ENCODE data around the gene CLDND2. TPM values are rescaled to one million over a fixed set of nuclear protein-coding genes. Genes with fewer than 3 reads are reported as not detected.
A peak's percentile ranks its signal among the peaks of the same experiment; 100 is the strongest.

CLDND2 gene
- total and polyA plus RNA-seq, 10 of the 15 experiments (the other 5 are each of a cell fraction or from before 2014, with no cell fraction given), result 0.24 to 7.1 (median 1.8) TPM; not detected in 1

GRCh38 chr19:51372021-51372648 is 3.3 kb upstream of the CLDND2 start:
- Histone ChIP-seq H4K20me1 (ENCODE audit: control insufficient read depth, insufficient read depth) (no peaks in the 10 kb centered on the region), H3K9me3 (replicated peaks; ENCODE audit: control insufficient read depth, insufficient read depth, low read length) (no peaks in the 10 kb centered on the region), H3K27me3 (replicated peaks in 1 of 2; ENCODE audit: control insufficient read depth in 2 of 2, insufficient read depth in 2 of 2, low read length in 1 of 2) (no peaks in the 10 kb centered on the region), H3K27ac (ENCODE audit: control insufficient read depth, insufficient read depth) (peak overlapping the region; percentile 87), H3K4me2 (ENCODE audit: control insufficient read depth, insufficient read depth) (peak overlapping the region; percentile 71), H2AFZ (ENCODE audit: control insufficient read depth, low read depth, low read length) (peak overlapping the region; percentile 71), H3K4me3 (peak overlapping the region; percentile 58; the same call in 1 of the 2 replicates), H3K36me3 (ENCODE audit: control insufficient read depth in 2 of 2, insufficient read depth in 2 of 2, low read length in 1 of 2) (no peaks in the 10 kb centered on the region), H3K79me2 (ENCODE audit: control insufficient read depth, insufficient read depth, low read length) (peaks cover 4% of the 10 kb centered on the region), H3K9ac (ENCODE audit: control insufficient read depth, insufficient read depth, low read length) (peak overlapping the region; percentile 71), H3K4me1 (ENCODE audit: control insufficient read depth, insufficient read depth, low read length) (peaks cover 45% of the 10 kb centered on the region)
- intact Hi-C loops (cut with micrococcal nuclease; ENCODE audit: unreplicated experiment), result no loop called here
- BruUV-seq (replicated peaks), result TSS peak; percentile 76
- in situ Hi-C loops (cut with MboI), result loop anchor here (25.0 kb wide), 1 partner anchor 1035 kb away; the partner anchor contains the start of gene KCNC3
- DNase-seq (ENCODE audit: low read depth, low spot score) (no peak), FAIRE-seq (no peak), ATAC-seq (no peak)
- 75% methylated on average over 16 of the region's 18 CpGs for WGBS (ENCODE audit: insufficient coverage, insufficient replicate concordance, low lambda C conversion rate, missing lambda C conversion rate)
- ChIA-PET RAD21 (ENCODE audit: unreplicated experiment) (interaction anchor here (1.0 to 2.5 kb wide), 3 partner anchors 23 to 46 kb away, joined by 3 to 23 read pairs (median 7); partner anchors contain the start of gene SIGLEC10), SMC1A (ENCODE audit: uncharacterized antibody, unreplicated experiment) (interaction anchor here (1.0 to 2.5 kb wide), 4 partner anchors 13 to 27 kb away, joined by 3 to 8 read pairs (median 3); no protein-coding TSS in a partner anchor), CTCF (interaction anchor here (0.6 to 3.7 kb wide), 5 partner anchors 22 to 236 kb away, joined by 3 to 14 read pairs (median 3); partner anchors contain the start of gene SIGLEC10), POLR2A (interaction anchor here (0.7 to 4.2 kb wide), 3 partner anchors 18 to 46 kb away, joined by 3 to 32 read pairs (median 4); partner anchors contain the start of genes C19orf84 and SIGLEC10)
- TF ChIP-seq KLF5 (IDR thresholded peaks at IDR 0.05; ENCODE audit: partially characterized antibody) (no peak), EGR1 (IDR thresholded peaks at IDR 0.05; ENCODE audit: borderline replicate concordance in 1 of 2, low read depth in 2 of 2, low read length in 2 of 2) (0 out of 3 replicates have a peak, but pooled peaks of 1 of the 2 experiments have one; percentile 26), MTA3 (IDR thresholded peaks at IDR 0.05; ENCODE audit: borderline replicate concordance, low read length) (0 out of 2 replicates have a peak, but pooled peaks have one; percentile 19)

GRCh38 chr19:51371186-51371690 is 2.4 kb upstream of the CLDND2 start:
- no peak overlapping the region for H3K4me3 ChIP-seq
- no peak for TF ChIP-seq SPI1 (IDR thresholded peaks at IDR 0.05; ENCODE audit: borderline replicate concordance, insufficient read depth, low read depth, low read length)
- no peak for TF ChIP-seq KAT2A (conservative IDR thresholded peaks at IDR 0.05; ENCODE audit: control insufficient read depth, low read depth, low read length)
- TF ChIP-seq STAT1 (conservative IDR thresholded peaks at IDR 0.05), result no peak
- TF ChIP-seq PBX3 (IDR thresholded peaks at IDR 0.05; ENCODE audit: insufficient replicate concordance, low read depth, low read length), result no peak
- no peak for TF ChIP-seq ETV6 (conservative IDR thresholded peaks at IDR 0.05 in 1 of 2, IDR thresholded peaks at IDR 0.05 in 1 of 2; ENCODE audit: borderline replicate concordance in 1 of 2, low read depth in 1 of 2)
- no peak for TF ChIP-seq ZNF274 (IDR thresholded peaks at IDR 0.05; ENCODE audit: insufficient read depth, insufficient read length)
- no peak for TF ChIP-seq TCF3 (IDR thresholded peaks at IDR 0.05; ENCODE audit: borderline replicate concordance, insufficient read depth, low read depth, low read length)

More at GRCh38 chr19:51371186-51371690, 2.4 kb upstream of the CLDND2 start:
- Histone ChIP-seq H3K4me2 (ENCODE audit: control insufficient read depth, insufficient read depth) (no peak overlapping the region), H3K9ac (ENCODE audit: control insufficient read depth, insufficient read depth, low read length) (no peak overlapping the region), H4K20me1 (ENCODE audit: control insufficient read depth, insufficient read depth) (no peaks in the 10 kb centered on the region), H3K4me1 (ENCODE audit: control insufficient read depth, insufficient read depth, low read length) (peaks cover 45% of the 10 kb centered on the region), H2AFZ (ENCODE audit: control insufficient read depth, low read depth, low read length) (no peak overlapping the region), H3K36me3 (ENCODE audit: control insufficient read depth in 2 of 2, insufficient read depth in 2 of 2, low read length in 1 of 2) (no peaks in the 10 kb centered on the region), H3K9me3 (replicated peaks; ENCODE audit: control insufficient read depth, insufficient read depth, low read length) (no peaks in the 10 kb centered on the region), H3K27ac (ENCODE audit: control insufficient read depth, insufficient read depth) (no peak overlapping the region), H3K27me3 (replicated peaks in 1 of 2; ENCODE audit: control insufficient read depth in 2 of 2, insufficient read depth in 2 of 2, low read length in 1 of 2) (no peaks in the 10 kb centered on the region), H3K79me2 (ENCODE audit: control insufficient read depth, insufficient read depth, low read length) (peaks cover 8% of the 10 kb centered on the region)
- FAIRE-seq (no peak), ATAC-seq (no peak), DNase-seq (ENCODE audit: low read depth, low spot score) (no peak)
- no TSS peak for BruUV-seq (replicated peaks)
- SMC1A ChIA-PET (ENCODE audit: uncharacterized antibody, unreplicated experiment), result no interaction called here
- in situ Hi-C loops (cut with MboI) (loop anchor here (25.0 kb wide), 1 partner anchor 1034 kb away; the partner anchor contains the start of gene KCNC3), intact Hi-C loops (cut with micrococcal nuclease; ENCODE audit: unreplicated experiment) (no loop called here)
- 73% methylated on average over 8 of the region's 8 CpGs for WGBS (ENCODE audit: insufficient coverage, insufficient replicate concordance, low lambda C conversion rate, missing lambda C conversion rate)
- POLR2A ChIA-PET, result interaction anchor here (0.5 to 4.2 kb wide), 2 partner anchors 23 to 25 kb away, joined by 3 to 32 read pairs; no protein-coding TSS in a partner anchor
- RAD21 ChIA-PET (ENCODE audit: unreplicated experiment), result interaction anchor here (0.7 to 2.5 kb wide), 3 partner anchors 23 to 996 kb away, joined by 3 to 23 read pairs (median 8); no protein-coding TSS in a partner anchor
- CTCF ChIA-PET, result interaction anchor here (3.7 kb wide), 1 partner anchor 23 kb away, joined by 14 read pairs; no protein-coding TSS in a partner anchor
